Thyroid gland (tissue), 4 donors: ENCODE data around the gene MOSPD3.

Experiments
- POLR2A ChIP-seq, 2 donors: fragments of 450-650 bp; IDR thresholded peaks; one replicate each; pipeline ENCODE4 v1.6.1; 2017; ENCODE audit warnings: antibody characterized with exemption in 2 of 2, mild to moderate bottlenecking in 2 of 2, moderate library complexity in 1 of 2
- TF ChIP-seq, protein P1 (sequence below), 6 experiments: fragments of 200-600 bp in 3 of 6; fragments of 450-650 bp in 3 of 6; sonication (generic) in 3 of 6; IDR thresholded peaks; one replicate each; pipeline ENCODE4 v1.5.1; 2016 to 2019; ENCODE audit warnings: antibody characterized with exemption in 6 of 6, mild to moderate bottlenecking in 2 of 6, inconsistent platforms in 1 of 6, moderate library complexity in 1 of 6

DNA sequence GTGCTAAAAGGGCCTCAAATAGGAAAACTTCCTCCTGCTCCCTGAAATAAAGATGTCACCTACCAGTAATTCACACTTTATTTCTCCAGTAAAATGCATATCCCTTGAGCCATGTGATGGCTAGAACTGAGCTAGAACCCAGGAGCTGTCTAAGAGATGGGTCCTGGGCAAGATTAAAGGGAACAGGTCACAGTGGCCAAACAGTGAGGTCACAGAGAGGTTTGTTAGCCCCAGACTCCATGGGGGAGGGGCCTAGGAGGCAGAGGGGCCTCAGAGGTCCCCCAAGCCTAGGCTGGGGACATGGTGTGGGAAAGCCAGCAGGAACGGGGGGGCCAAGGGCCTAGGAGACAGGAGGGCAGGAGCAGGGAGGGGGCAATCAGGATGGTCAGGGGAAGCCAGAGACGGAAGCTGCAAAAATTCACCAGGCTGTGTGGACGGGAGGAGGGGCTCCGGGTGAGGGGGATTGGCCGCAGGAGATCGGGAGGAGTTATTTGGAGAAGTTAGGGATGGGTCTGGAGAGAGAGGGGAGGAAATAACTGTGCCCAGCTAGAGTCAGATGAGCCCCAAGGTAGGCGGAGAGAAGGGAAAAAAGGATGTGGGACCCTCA, 22.9 kb upstream of the MOSPD3 start:
- TF ChIP-seq, protein P1, sequence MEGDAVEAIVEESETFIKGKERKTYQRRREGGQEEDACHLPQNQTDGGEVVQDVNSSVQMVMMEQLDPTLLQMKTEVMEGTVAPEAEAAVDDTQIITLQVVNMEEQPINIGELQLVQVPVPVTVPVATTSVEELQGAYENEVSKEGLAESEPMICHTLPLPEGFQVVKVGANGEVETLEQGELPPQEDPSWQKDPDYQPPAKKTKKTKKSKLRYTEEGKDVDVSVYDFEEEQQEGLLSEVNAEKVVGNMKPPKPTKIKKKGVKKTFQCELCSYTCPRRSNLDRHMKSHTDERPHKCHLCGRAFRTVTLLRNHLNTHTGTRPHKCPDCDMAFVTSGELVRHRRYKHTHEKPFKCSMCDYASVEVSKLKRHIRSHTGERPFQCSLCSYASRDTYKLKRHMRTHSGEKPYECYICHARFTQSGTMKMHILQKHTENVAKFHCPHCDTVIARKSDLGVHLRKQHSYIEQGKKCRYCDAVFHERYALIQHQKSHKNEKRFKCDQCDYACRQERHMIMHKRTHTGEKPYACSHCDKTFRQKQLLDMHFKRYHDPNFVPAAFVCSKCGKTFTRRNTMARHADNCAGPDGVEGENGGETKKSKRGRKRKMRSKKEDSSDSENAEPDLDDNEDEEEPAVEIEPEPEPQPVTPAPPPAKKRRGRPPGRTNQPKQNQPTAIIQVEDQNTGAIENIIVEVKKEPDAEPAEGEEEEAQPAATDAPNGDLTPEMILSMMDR (IDR thresholded peaks at IDR 0.05) = no peak
- TF ChIP-seq POLR2A (IDR thresholded peaks at IDR 0.05) = no peak
